ENCODE results near the gene AGMAT. TPM values are rescaled to one million over a fixed set of nuclear protein-coding genes. Genes with fewer than 3 reads are reported as not detected.

AGMAT gene
- polyA plus RNA-seq, 1 donor, result 3.4 TPM

DNA sequence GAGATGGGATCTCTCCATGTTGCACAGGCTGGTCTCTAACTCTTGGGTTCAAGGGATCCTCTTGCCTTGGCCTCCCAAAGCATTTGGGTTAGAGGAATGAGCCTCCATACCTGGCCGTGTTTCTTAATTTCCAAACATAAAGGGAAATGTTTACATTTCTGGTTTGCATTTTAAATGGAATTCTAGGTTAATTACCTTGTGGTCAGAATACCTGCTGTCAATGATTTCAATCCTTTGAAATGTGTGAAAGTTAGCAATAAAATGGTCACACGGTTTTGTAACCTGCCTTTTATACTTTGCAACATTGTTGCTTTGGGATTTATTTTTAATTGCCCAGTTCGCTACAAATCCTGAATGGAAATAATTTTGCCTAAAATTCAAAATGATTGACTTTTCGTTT lies 26.3 kb downstream of the AGMAT start:
- DNase-seq, result no peak

DNA sequence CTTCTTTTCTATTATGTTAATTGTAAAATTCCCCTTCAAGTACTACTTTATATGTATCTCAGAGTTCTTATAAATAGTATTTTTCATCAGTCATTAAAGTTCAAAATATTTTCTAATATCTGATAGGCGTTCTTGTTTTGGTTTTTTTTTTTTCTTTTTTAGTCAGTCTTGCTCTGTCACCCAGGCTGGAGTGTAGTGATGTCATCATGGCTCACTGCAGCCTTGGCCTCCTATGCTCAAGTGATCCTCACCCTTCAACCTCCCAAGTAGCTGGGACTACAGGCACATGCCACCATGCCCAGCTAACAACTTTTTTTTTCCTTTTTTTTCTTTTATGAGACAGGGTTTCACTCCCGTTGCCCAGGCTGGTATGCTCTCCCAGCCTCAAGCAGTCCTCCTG lies 27.3 kb downstream of the AGMAT start:
- DNase-seq, result no peak

DNA sequence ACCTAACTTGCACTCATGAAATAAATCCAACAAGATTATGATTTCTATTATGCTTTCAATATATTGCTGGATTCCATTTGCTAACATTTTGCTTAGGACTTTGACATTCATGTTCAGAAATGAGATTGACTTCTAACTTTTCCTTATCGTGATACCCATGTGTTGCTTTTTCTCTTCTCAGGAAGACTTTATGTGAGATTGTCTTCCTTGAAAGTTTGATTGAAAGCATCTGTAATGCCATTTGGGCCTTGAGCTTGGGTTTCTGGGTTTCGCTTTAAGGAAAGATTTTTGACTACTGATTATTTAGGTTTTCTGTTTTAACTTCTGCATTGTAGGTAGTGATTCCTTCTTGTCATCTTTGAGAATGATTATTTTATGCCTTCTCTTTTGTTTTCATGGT lies 27.8 kb downstream of the AGMAT start:
- no peak for DNase-seq

DNA sequence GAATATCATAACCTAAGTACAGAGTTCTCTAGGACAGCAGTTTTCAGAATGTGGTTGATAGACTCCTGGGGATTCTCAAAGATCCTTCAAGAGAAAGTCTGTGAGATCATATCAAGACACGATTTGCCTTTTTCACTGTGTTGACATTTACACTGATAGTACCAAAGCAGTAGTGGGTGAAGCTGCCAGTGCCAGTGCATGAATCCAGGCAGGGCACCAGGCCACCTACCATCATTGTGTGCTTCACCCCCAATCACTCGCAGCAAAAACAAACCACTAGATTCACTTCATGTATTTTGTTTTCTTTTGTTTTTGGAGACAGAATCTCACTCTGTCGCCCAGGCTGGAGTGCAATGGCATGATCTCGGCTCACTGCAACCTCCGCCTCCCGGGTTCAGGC lies 34.3 kb downstream of the AGMAT start:
- no peak for DNase-seq

DNA sequence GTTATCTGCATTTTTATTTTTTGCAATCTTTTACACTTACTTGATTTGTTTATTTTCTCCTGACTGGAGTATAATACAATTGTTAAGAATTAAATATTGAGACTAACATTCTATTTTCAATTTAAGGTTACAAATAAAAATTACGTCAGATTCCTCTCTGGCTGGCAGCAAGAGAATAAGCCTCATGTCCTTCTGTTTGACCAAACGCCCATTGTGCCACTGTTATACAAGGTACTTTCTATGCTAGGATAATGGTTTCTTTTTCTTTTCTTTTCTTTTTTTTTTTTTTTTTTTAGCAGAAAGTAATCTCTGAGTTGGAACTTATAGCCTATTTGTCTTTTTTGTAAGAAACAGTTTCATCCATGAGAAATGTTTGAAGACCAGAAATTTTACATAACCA lies 38.2 kb downstream of the AGMAT start:
- DNase-seq, result no peak

DNA sequence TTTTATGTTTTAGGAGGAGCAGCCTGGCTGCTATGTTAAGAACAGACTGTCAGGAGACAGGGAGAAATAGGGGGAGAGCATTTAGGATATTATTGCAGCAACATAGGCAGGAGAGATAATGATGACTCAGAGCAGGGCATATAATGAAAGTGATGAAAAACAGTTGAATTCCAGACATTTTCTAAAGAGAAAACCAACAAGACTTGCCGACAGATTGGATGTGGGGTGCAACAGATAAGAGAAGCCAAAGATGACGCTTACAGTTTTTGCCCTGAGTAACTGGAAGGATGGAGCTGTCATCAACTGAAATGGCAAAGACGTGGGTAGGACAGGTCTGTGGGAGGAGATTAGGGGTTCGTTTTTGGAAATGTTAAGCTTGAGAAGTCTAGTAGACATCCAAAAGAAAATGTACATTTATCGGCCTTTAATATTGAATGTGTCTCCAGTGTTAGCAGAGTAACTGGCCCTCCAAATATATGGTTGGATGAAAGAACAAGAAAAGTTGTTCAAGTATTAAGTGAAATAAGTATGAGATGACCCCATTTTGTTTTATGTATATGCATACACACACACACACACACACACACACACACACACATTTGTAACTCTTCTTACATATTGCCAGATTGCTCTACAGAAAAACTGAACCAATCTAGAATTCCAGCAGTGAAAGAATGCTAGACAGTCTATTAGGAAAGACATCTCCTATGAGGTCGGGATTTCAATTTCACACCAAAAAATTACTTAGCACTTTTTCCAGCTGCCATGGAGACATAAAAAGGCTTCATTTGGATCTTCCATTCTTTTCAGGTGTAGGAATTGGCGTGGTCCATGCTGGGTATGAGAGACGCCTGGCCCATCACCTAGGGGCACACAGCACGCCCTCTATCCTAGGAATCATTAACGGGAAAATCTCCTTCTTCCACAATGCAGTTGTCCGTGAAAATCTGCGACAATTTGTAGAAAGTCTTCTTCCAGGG lies 41.0 kb downstream of the AGMAT start:
- DNase-seq, result no peak

DNA sequence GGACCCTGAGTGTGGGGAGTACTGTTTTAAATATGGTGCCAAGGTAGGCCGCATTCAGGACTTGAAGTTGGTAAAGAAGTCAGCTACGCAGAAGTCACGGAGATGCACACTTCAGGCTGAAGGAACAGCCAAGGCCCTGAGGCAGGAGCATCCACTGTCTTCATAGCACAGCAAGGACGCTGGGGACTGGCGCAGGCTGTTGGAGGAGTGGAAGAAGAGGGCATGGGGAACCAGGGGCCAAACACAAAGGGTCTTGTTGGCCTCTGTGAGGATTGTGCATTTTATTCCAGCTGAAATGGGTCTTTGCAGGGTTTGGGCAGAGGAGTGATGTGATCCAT lies 41.6 kb downstream of the AGMAT start:
- no peak for DNase-seq

DNA sequence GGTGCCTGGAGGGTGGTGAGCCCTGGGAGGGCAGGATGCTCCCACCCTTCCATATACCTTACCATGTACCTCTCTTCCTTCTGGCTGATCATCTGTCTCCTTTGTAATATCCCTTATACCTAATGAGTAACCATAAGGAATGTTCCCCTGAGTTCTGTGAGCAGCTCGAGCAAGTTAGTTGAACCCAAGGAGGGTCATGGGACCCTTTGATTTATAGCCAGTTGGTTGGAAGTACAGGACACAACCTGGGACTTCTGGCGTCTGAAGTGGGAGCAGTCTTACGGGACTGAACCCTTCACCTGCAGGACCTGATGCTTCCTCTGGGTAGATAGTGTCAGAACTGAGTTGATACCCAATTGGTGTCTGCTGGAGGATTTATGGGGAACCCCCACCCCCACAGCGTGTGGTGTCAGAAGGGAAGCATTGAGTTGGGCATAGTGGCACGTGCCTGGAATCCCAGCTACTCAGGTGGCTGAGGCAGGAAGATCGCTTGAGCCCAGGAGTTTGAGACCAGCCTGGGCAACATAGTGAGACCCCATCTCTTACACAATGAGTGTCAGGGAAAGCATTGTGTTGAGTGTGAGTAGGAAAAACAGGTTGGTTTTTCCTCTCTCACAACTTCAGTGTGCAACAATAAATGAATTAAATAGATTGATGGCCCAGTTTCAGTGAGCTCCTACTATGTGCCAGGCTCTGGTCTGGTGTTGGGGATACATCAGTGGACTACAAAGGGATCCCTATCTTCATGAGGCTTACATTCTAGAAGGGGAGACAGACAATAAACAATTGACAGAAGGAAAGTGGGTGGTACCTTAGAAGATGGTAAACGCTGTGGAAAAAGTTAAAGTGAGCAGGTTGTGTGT lies 42.2 kb downstream of the AGMAT start:
- no peak for DNase-seq

DNA sequence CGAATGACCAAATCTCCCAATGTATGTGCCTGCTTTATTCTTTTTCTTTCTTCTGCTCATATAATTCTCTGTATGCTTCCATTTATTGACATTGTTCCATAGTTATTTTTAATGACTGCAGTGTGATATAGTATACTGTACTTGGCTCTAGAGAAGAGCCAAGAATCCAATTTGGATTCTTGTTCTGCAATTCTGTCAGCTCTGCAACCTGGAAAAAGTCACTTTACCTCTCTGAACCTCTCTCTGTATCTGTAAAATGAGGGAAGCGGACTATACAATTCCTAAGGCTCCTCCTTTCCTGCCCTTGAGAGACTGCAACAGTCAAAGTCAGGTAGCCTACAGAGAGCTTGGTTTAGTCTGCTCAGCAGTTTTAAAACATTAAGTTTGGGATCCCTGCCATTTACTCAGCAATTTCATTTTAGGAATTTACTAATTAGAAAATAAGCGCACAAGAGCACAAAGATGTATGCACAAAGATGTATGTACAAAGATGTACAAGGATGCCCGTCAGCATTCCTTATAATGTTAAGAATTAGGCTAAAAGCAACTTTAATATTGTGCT lies 43.5 kb downstream of the AGMAT start:
- DNase-seq, result no peak

DNA sequence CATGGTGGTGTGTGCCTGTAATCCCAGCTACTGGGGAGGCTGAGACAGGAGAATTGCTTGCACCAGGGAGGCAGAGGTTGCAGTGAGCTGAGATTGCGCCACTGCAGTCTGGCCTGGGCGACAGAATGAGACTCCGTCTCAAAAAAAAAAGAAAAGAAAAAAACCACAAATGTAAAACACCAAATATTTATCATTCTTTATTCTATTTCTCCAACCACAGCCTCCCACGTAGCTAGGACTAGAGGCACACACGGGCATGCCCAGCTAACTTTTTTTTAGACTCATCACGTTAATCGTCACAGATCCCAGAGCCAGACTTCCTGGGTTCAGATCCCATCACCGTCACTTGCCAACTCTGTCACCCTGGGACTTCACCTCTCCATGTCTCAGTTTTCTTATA lies 44.7 kb downstream of the AGMAT start:
- no peak for DNase-seq

DNA sequence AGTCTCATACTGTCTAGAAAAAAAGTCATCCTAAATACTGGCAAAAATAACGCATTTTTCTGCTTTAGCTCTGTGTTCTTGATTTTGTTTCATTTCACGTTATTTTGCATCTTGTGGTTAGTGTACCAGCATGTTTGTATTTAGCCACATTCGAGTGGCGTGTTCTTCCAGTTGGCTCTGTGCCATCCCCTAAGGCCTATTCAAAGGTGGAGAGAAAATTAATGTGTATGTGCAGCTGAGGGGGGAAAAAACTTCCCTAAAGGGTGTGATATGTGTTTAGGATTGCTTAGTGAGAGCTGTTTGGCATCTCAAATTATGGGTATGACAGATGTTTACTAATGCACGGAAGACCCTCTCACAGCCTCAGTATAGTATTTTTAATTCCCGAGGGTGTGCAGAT lies 46.1 kb downstream of the AGMAT start:
- no peak for DNase-seq

DNA sequence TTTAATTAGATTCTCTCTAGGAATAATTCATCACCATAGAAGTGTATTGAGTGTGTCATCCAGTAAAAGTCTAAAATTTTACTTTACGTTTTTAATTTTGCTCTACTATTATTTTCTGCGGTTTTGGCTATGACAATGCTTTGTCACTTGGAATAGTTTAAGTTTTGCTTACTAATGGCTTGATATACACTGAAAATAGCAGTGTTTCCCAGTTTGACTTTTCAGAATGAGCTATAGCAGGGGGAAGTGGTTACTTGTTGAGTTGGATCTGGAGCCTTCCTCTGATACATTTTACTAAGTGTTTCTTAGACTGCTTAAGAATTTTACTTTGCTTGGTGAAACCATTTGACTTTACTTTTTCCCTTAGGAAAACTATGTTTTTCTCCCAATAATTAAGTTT lies 53.2 kb downstream of the AGMAT start:
- no peak for DNase-seq

DNA sequence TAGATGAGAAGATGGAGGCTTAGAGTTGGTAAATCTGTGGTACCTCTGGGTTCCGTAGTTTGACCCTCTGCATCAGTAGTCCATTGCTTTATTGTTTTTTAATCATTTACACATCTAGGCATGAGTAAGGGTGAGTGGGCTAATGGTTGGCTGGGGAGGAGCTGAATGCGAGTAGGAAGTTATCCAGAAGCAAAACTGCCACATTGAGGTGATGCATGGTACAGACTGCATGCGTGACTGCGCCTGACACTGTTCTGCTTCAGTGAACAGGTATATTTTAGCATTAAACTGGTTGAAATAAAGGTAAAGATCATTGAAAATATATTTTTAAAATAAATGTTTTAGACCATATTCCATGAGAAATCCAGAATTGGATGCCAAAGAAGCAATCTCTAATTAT lies 53.8 kb downstream of the AGMAT start:
- DNase-seq, result no peak

DNA sequence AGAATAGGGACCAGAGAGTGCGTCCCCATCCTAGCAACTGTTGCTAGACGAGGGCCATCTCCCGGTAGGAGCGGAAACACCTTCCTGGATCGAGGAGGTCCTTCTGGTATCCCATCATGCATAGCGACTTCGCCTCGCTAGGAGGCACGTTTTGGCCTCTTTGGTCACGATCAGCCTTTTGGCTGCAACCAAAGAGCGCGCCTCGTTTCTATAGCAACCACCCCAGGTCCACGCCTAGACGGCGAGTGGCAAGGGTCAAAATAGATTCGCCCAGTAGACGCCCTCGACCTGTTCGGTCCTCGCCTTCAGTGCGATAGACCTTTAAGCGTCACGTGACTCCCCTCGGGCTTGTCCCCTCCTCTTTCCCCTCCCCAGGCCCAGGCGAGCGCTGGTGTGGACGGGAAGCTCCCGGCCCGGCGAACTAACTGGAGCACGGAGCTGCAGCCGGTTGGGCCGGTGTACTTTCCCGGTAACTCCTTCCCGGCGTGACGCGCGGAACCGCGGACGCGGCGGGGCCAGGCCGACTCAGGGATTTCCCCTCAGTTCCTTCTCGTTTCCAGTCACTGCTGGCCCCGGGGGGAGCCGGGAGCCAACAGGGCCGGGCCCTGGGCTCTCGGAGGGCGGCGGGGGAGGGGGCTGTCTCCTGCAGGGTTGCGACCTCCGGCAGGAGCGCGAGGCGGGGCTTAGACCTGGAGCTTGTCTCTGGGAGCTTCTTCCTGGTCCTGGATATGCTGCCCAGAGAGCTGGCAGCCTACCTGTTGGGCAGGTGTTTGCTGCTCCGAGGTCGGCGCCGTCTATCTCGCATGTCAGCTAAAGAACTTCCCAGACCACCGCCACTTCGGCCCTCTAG lies 58.1 kb downstream of the AGMAT start, which contains the start of gene DNAJC16:
DNAJC16 (plus strand) TSS at position 359 of the 850 bp plus-strand sequence. CDS start 2,258 bp downstream, outside the sequence.
- DNase-seq, result peak; percentile 100

DNA sequence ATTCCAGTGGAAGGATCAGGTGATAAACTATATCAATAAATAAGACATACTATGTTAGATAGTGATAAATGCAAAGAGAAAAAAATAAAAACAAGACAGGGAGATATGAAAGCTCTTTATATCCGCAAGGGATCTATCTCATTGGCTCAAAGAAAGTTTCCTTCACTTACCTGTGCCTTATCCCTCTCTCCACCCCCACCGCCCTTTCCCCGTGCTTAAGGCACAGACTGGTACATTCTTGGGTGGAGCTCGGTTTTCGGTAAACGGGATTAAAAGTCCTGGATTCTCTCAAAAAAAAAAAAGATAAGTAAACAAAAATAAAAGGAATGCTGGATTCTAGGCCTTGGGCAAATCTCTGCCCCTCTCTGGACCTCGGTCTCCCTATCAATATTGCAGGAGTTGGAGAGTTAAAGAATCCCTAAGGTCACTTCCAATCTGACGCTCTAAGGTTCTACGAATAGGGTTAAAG lies 58.8 kb downstream of the AGMAT start:
- no peak for DNase-seq

DNA sequence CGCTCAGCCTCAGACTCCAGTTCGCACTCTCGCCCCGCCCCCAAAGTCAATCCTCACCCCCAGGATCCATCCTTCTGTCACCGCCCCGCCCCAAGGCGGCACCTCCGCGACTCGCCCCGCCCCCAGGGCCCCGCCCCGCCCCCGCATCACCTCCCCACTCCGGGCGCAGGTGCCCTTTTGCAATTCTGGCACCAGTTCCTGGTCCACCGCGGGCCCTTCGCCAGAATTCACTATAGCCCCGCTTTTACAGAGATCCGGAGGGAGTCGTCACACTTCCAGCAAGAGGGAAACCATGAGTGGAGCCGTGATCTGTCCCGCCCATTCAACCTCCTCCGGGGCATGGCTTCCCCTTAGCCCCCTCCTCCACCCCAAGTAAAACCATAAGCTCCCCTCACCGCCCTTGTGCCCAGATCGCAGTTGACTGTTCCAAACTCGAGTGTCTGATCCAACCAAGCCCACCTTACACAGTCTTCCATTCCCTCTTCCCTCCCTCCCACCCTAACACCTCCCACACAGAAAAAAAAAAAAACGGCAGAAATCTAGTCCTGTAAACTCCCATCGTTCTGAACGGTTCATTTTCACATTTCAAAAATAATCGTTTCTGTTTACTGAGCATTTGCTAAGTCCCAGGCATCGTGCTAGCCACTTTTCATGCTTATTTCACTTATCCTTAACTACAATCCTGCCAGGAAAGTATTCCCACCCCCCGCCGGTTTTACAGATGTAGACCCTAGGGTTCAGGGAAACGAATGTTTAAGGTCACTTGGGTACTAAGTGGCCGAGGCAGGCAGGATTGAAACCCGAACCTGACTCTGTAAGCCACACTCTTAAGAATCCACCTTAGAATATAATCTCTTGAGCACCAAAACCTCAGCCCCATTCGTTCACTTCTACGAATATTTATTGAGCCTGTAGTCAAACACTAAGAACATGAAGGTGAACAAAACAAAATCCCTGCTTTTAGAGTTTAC lies 59.5 kb downstream of the AGMAT start:
- peak; percentile 78 for DNase-seq

DNA sequence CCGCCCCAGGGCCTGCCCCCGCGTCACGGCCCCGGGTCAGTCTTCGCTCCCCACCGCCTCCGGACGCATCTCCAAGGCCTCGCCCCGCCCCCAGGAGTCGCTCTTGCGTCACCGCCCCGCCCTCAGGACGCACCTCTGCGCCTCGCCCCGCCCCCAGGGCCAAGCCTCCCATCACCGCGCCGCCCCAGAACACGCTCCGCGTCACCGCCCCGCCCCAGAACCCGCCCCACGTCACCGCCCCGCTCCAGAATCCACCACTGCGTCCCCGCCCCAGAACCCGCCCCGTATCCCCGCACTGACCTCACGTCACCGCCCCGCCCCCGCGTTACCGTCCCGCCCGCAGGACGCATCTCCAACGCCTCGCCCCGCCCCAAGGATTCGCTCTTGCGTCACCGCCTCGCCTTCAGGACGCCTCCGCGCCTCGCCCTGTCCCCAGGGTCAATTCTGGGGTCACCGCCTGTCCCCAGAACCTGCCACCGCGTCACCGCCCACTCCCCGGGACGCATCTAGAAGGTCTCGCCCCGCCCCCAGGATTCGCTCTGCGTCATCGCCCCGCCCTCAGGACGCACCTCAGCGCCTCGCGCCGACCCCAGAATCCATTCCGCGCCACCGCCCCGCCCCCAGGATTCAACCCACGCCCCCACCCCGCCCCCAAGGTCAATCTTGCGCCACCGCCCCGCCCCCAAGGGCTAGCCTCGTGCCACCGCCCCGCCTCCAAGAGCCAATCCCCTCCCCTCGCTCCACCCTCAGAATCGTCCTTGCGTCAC lies 60.4 kb downstream of the AGMAT start:
- DNase-seq, result peak; percentile 99

DNA sequence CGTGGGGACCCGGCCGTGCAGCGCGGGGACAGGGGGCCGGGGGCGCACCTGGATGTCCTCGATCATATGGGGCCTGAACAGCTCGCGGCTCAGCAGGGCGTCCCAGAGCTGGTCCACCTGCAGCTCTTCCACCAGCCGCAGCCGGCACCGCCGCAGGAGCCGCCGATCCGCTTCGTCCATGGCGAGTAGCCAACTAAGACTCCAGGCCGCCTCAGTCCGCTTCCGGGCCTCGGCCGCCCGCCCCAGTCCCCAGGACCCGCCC lies 60.9 kb downstream of the AGMAT start, which contains the start of gene CASP9:
CASP9 (minus strand) TSS at position 195 of the 262 bp plus-strand sequence; CDS start at position 180, 15 bp downstream.
- no peak for DNase-seq

DNA sequence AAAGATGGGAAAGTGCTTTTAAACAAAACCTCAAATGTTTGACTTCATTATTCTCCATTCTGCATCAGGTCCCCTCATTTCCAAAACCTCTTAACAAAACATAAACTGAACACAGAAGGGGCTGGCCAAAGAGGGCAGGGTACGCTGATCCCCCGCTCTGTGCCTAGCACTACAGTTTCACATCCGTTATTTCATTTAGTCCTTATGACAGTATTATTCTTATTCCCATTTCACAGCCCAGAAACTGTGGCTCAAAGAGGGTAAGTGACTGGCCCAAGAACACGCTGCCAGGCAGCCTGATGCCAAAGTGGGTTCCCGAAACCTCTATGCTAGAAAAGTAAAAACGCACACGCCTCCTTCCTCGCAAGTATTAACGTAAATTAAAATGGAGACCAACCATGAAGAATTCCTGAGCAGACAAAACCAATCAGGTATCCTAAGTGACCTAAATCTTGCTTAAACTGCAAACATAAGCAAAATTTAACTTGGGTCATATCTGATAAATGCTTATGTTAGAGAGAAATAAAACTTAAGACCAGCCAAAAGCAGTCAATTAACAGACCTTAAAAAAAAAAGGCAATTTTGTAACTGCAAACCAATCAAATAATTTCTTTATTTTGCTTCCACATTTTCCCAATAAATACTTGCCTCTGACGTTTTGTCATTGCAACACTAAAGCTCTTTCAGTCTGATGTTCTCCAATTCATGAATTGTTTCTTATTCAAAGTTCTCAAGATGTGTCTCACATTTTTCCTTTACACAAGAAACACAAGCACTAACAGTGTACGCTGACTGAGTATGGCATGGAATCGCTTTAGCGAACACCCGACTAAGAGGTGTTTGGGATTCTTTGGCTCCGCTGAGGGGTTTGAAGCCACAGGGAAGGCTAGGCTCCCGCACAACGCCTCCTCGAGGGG lies 61.5 kb downstream of the AGMAT start:
- DNase-seq, result no peak
